HG03521 (cell line): Measurements from ENCODE around the gene PDE8A.
A peak's percentile ranks its signal among the peaks of the same experiment; 100 is the strongest.

Source experiments
- ATAC-seq: cut with Tn5 transposase; IDR thresholded peaks from one replicate; pipeline ENCODE4 v1.9.1; 2021; ENCODE audit warnings: mild to moderate bottlenecking, moderate library complexity; ENCODE audit not compliant: unreplicated experiment

Gene PDE8A, protein sequence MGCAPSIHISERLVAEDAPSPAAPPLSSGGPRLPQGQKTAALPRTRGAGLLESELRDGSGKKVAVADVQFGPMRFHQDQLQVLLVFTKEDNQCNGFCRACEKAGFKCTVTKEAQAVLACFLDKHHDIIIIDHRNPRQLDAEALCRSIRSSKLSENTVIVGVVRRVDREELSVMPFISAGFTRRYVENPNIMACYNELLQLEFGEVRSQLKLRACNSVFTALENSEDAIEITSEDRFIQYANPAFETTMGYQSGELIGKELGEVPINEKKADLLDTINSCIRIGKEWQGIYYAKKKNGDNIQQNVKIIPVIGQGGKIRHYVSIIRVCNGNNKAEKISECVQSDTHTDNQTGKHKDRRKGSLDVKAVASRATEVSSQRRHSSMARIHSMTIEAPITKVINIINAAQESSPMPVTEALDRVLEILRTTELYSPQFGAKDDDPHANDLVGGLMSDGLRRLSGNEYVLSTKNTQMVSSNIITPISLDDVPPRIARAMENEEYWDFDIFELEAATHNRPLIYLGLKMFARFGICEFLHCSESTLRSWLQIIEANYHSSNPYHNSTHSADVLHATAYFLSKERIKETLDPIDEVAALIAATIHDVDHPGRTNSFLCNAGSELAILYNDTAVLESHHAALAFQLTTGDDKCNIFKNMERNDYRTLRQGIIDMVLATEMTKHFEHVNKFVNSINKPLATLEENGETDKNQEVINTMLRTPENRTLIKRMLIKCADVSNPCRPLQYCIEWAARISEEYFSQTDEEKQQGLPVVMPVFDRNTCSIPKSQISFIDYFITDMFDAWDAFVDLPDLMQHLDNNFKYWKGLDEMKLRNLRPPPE

DNA sequence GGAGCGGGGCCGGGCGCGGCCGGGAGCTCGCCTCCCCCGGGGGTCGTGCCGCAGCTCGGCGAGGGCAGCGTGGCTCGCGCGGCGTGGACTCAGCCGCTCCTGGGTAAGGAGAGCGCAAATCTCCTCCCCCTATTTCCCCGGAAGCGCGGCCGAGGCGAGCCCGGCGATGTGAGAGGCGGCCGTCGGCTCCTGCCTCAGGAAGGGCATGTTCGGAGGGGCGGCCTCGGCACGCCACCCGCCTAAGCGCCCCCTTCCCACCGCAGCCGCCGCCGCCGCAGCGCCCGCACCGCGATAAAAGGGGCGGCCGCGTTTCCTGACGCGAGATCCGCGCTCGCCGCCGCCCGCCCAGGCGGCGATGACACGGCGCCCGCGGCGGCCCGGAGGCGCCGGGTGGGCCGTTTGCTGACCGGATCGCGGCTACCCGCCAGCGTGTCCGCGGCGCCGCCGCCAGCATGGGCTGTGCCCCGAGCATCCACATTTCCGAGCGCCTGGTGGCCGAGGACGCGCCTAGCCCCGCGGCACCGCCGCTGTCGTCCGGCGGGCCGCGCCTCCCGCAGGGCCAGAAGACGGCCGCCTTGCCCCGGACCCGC lies at the start of gene PDE8A:
PDE8A (plus strand) TSS at position 146 of the 590 bp plus-strand sequence; CDS start at position 453, 307 bp downstream.
- peak; percentile 15 for ATAC-seq

DNA sequence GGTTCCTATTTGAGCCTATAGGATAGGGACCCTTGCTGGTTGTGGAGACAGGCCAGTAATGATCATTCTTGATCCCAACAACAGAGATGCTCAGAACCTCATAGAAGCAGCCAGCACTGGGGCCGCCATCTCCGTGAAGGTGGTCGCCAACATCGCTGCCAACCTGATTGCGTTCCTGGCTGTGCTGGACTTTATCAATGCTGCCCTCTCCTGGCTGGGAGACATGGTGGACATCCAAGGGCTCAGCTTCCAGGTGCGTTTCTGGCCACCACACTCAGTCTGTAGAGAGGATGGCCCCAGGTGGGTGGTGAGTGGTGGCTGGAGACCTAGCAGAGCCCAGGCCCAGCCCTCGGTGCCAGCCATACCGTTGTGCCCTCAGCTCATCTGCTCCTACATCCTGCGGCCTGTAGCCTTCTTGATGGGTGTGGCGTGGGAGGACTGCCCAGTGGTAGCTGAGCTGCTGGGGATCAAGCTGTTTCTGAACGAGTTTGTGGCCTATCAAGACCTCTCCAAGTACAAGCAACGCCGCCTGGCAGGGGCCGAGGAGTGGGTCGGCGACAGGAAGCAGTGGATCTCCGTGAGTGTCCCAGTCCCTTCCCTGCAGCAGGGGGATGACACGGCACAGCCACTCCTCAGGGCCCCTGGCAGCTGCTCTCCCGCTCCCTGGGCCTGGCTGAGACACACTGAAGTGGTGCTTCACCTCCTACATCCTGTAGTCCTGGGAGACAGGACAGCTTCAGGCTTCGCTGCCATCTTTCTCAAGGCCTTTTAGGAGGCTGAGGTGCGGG lies 46.5 kb upstream of the PDE8A start:
- ATAC-seq: no peak

DNA sequence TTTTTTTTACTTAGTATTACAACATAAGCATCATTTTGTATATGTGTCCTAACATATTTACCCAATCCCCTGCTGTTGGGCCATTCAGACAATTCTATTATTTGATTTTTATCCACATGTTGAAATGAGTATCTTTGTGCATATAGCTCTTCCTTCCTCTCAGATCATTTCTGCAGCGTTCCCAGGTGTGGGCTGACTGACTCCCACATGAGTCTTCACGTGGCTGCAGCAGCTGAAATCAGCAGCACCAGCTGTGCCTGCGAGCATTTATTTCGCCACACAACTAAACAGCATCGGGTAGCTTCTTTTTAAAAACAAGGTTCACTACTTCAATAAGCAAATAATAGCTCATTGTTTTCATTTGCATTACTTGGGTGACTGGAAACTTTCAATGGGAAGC lies 44.5 kb upstream of the PDE8A start:
- ATAC-seq: no peak

DNA sequence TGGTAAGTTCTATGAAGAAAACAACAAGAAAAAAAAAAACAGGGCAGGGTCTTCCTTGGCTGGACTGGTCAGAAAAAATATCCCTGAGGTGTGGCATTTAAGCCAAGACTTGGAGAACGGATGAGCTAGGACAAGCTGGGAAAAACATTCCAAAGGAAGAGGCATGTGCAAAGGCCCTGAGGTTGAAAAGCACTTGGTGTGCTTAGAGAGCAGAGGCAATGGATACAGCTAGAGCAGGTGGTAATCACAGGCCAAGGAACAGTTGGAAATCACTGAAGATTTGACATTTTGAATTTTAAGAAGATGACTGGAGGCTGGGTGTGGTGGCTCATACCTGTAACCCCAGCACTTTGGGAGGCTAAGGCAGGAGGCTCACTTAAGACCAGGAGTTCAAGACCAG lies 42.9 kb upstream of the PDE8A start:
- no peak for ATAC-seq

DNA sequence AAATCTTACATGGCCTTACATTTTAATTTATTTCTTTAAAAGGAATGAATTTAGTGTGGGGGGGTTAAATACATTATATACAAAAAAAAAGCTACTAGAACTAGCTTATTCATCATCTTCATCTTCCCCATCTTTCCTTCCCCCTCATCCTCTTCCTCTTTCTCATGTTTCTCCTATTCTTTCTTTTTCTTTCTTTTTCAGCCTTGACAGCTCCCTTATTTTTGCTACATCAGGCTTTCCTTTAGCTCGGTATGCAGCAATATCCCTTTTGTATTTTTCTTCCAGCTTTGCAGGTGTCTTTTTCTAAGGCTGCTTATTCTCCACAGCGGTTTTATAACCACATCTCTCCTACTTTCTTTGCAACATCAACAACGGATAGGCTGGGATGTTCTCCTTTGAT lies 41.3 kb upstream of the PDE8A start:
- ATAC-seq: no peak

DNA sequence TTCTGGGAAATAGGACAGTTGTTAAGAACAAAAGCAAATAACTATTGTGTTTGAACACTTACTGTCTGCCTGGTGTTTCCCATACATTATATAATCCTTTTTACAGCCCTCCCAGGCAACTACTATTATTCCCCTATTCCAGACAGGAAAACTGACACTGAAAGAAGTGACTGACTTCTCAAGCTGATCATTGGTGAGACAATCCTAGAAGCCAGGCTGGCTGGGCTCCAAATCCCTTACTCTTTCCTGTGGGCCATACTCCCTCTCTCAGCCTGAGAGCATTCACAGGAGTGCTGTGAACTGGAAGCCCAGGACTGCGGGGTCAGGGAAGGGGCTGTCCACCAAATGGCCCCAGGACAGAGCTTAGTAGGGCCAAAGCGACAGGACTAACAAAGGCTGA lies 39.2 kb upstream of the PDE8A start:
- ATAC-seq: no peak

DNA sequence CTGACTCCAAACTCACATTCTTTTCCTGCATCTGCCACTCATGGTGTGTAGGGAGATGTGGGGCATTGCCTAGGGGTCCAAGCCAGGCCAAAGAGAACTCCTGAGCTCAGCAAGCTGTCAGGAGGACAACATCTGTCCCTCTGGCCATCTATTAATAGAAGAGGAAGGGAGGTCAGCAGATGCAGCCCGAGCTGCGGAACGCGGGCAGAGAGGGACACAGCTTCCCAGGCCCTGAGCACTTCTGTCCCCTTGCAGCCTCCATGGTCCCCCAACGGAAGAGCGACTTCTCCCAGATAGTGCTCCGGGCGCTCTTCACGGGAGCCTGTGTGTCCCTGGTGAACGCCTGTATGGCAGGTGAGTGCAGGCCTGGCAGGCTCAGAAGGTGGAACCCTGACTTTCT lies 37.3 kb upstream of the PDE8A start:
- ATAC-seq: no peak

DNA sequence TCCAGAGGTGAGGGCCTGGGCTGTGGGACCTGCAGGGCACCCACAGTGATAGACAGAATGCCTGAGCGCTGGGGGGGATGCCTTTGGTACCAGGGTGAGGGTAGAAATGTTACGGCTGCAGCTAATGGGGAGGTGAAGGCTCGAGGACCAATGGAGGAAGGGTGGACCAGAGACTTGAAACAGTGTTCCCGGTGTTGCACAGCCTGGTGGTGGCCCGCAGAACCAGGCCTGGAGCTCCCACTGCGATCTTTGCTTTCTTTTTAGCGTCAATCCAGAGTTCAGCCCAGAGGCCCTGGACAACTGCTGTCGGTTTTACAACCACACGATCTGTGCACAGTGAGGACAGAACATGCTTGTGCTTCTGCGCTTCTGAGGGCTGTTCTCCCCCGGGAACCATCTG lies 36.8 kb upstream of the PDE8A start:
- ATAC-seq: no peak

DNA sequence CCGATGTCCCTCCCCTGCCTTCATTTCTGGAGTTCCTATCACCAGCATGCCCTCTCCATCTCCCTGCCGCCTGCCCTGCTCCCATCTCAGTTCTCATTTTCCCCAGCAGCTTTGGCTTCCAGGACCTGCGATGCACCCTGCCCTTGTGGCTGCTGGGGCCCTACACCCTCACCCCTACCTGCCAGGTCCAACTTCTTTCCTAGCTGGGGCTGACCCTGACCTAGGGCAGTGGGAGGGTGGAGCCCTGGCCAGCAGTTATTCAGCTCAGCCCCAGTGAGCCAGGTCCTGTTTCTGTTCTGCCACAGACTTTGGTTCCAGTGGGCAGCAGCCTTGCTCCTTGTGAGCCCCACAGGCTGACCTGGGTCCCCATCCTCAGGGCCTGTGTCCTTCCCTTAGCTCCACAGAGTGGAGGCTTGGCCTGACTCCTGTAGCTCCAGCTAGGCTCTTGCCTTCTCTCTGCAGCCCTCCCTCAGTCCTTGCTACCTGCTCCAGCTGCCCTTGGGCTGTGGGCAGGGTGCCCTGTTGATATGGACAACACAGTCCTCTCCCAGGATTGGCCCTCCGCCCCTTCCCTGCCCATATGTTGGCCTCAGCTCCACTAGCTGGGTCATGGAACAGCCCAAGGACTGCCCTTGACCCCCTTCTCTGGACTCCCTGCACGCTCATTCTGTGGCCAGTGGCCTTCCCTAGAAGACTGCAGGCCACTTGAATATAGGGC lies 34.7 kb upstream of the PDE8A start:
- no peak for ATAC-seq

DNA sequence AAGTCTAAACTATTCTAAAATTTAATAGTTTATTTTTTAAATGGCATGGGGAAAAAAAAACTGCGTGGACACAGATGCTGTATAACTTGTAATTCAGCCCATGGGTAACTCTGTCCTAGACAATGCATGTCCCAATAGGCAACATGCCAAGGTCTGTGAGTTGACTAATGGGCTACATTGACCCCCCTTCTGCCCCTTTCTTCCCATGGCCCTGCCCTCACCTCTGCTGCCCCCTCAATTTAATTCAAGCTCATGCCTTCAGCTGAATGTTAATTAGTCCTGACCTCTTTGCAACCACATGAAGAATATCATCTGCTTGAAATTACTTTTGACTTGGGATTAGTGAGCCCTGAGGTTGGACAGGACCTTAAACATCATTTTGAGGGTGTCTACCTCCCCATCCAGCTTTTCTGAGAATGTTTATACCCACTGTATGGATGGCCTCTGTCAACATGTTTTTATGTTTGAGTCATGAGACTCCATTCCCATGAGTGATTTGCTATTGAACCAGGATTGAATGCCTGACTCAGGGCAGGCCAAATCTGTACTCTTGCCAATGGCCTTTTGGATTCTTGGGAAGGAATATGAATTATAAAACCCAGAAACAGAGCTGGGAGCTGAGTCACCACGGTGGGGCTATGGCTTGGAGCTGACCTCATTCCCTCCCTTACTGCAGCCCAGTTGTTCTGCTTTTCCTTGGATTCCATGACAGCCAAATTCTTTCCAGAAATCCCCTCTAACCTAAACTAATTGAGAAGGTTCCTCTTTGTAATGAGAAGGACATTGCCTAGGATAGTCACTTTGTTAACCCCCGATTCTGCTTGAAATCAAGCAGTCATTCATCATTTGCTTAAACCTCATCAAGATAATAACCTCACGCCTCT lies 33.5 kb upstream of the PDE8A start:
- ATAC-seq: no peak

DNA sequence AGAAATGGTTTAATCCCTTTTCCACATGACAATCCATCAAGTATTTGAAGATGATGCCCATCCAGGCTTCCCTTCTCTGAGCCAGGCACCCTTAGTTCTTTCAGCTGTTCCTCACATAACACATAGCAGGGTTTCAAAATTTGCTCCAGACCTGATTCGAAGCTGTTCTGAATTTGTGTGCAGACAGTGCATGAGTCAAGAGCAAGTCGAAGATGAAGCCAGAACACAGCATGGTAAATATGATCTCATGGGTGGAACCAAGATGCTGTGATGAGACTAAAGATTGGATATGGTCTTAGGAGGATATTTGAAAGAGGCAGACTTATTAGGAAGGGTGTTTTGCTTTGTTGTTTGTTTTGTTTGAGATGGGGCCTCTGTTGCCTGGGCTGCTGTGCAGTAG lies 32.6 kb upstream of the PDE8A start:
- ATAC-seq: no peak

DNA sequence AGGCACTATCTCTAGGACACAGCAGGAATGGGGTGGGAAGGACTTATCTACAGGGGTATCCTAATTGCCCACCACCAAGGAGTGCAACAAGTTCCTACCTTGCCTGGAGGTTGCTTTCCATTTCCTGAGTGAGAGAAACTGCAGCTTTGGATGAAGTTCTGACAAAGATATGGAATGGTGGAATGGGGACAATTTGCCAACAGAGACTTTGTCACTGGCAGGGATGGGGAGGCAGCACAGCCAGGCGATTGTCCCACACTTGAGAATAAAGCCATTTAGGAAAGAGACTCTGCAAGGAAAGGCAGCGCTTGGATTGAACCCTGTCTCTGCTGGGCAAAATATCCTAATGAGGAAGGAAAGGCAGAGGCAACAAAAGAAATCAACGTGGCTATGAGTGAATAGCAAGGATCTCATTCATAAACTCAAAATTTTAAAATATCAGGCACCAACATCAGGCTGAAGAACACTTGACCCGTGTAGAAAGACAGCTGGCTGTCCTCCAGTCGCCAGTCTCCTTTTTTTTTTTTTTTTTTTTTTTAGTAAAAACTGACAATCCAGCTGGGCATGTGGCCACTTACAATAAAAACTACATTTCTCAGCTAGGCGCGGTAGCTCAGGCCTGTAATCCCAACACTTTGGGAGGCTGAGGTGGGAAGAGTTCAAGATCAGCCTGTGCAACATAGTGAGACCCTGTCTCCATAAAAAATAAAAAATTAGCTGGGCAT lies 31.6 kb upstream of the PDE8A start:
- ATAC-seq: no peak

DNA sequence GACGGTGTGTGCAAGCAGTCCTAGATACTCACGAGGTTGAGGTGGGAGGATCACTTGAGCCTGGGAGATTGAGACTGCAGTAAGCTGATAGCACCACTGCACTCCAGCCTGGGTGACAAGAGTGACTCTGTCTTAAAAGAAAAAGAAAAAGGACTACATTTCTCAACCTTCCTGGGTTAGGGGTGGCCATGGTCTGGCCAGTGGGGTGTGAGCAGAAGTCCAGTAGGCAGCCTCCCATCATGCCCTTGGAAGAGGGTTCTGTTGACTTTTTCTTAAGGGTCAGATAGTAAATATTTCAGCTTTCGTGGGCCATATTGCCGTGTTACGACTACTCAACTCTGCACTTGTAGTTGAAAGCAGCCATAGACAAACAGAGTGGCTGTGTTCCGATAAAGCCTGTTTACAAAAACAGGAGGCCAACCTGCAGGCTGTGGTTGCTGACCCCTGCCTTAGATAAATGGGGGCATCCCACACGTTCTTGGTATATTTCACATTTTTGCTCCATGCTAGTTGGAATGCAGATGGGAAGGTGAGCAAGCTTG lies 31.0 kb upstream of the PDE8A start:
- ATAC-seq: no peak

DNA sequence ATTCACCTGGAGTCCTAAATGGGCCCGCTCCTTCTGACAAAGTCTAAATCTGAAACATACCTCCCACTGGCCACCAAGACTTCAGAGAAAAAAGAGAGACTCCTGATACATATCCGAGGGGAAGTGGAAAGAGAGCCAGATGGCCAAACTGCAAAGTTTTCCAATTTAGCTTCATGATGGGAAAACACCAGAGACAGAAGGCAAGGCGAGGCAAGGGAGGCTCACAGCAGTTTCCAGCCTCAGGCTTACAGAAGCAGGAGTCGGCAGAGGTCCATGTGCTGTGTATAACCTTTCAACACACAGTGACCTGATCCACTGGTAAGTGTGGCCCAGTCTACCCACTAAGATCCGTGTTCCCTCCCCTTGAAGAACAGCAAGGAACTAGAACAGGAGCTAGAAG lies 29.9 kb upstream of the PDE8A start:
- ATAC-seq: no peak

DNA sequence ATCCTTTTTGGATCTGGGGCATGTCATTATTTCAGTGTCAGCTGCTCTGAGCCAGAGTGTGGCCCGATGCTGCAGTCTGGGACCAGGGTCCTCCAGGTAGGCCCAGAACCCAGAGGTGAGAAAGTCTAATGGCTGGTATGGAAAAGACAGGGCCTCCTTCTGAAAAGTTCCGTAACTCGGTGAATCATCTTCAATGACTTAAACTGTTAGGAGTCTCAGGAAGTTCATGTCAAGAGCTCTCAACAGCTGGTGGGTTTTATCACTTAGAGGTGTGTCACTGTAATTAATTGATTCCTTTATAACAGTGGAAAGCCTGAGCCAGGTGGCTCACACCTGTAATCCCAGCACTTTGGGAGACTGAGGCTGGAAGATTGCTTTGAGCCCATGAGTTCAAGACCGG lies 28.5 kb upstream of the PDE8A start:
- no peak for ATAC-seq

DNA sequence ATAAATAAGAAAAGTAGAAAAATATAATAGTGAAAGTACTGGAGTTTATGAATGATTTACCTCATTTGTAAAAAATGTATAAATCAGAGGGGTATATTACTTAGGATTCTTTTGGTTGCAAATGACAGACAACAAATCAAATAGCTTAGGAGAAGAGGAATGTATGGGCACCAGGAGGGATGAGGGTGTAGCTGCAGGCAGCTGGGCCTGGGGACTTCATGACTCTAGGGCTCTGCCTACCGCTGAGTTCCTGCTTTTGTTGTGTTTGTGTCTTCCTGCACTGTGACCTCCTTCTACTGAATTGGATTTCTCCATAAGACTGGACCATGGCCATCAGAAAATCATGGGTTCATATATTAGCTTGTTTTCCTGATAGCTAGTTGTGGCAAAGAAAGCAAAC lies 27.9 kb upstream of the PDE8A start:
- no peak for ATAC-seq

DNA sequence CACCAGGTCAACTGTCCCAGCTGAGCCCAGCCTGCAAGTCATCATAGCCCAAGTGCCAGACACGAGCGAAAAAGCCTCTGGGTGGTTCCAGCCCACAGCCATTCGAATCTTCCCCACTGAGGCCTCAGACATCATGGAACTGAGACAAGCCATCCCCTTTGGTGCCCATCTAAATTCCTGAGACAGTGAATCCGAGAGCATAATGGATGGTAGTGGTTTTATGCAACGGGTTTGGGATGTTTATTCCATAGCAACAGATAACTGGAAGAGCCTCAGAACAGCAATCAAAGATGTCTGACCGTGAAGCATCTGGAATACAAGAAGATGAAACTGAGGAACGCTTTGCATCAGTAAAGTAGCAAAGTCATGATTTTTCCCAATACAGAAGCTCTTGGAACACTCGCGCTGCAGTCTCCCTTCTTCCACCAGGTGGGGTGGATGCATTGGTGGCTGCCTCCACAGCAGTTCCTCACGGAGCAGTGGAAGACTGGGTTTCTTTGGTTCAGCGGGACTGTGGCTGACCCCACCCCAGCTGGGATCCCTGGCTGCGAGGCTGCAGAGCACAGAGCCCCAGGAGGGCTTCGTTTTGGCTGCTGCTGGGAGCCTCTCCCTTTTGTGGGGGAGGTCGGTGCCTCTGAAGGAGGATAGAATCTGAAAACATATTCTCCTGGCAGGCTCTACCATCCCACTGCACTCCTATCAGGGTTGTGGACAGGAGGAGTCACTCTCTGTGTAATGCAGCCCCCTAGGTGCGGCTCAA lies 26.4 kb upstream of the PDE8A start:
- no peak for ATAC-seq

DNA sequence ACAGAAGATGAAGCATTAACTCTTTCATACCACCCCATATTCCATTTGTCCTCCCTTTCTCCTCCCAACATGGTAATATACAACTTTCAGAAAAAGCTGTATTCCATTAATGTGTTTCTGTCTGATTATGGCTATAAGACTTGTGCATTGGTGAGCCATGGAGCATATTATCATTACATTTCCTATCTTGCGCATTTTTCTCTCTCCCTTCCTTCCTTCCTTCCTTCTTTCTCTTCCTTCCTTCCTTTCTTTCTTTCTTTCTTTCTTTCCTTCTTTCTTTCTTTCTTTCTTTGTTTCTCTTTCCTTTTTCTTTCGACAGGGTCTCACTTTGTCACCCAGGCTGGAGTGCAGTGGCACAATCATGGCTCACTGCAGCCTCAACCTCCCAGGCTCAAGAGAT lies 25.5 kb upstream of the PDE8A start:
- ATAC-seq: no peak
